GM06990 (cell line): Measurements from ENCODE around the gene SLC6A18.

Source experiments
- DNase-seq: peaks from one replicate; pipeline ENCODE4 v3.0.0-alpha.2; 2011; ENCODE audit not compliant: insufficient read length; ENCODE audit errors: extremely low read depth
- H3K27me3 ChIP-seq: replicated peaks from 2 replicates; pipeline ENCODE4 v1.6.0; 2011; ENCODE audit warnings: low read length; ENCODE audit not compliant: control insufficient read depth, insufficient read depth
- H3K36me3 ChIP-seq: 2 replicates; pipeline ENCODE4 v1.5.1; 2011; ENCODE audit warnings: low read length; ENCODE audit not compliant: control insufficient read depth, insufficient read depth
- H3K4me3 ChIP-seq: replicated peaks from 2 replicates; pipeline ENCODE4 v1.5.1; 2011; ENCODE audit warnings: low read depth, mild to moderate bottlenecking, control low read depth, low read length
- CTCF ChIP-seq: IDR thresholded peaks from 2 replicates; pipeline ENCODE4 v1.5.1; 2011; ENCODE audit warnings: low read length, control low read depth, mild to moderate bottlenecking, inconsistent platforms; ENCODE audit not compliant: insufficient read depth, poor library complexity, severe bottlenecking

Gene SLC6A18

GRCh38 chr5:1194378-1194777 lies 30.8 kb upstream of the SLC6A18 start:
- TF ChIP-seq CTCF = no peak
- no peaks in the 10 kb centered on the region for H3K36me3 ChIP-seq
- DNase-seq = no peak

GRCh38 chr5:1195439-1195838 lies 29.7 kb upstream of the SLC6A18 start:
- no peaks in the 10 kb centered on the region for H3K36me3 ChIP-seq
- H3K27me3 ChIP-seq = no peaks in the 10 kb centered on the region; the same call in none of the 2 replicates
- no peak overlapping the region for H3K4me3 ChIP-seq
- TF ChIP-seq CTCF = no peak
- no peak for DNase-seq

More at GRCh38 chr5:1194378-1194777, 30.8 kb upstream of the SLC6A18 start:
- no peak overlapping the region for H3K4me3 ChIP-seq
- no peaks in the 10 kb centered on the region; the same call in none of the 2 replicates for H3K27me3 ChIP-seq

GRCh38 chr5:1195916-1196315 lies 29.3 kb upstream of the SLC6A18 start:
- TF ChIP-seq CTCF = no peak
- no peak for DNase-seq
- no peaks in the 10 kb centered on the region; the same call in none of the 2 replicates for H3K27me3 ChIP-seq
- no peaks in the 10 kb centered on the region for H3K36me3 ChIP-seq
- no peak overlapping the region for H3K4me3 ChIP-seq

- Histone ChIP-seq H3K36me3 (no peaks in the 10 kb centered on the region), H3K4me3 (no peak overlapping the region), H3K27me3 (no peaks in the 10 kb centered on the region; the same call in none of the 2 replicates)
- TF ChIP-seq CTCF = no peak
- DNase-seq = no peak
These were observed 28.6 kb upstream of the SLC6A18 start for GRCh38 chr5:1196562-1196961.

GRCh38 chr5:1197876-1198666 lies 27.1 kb upstream of the SLC6A18 start:
- Histone ChIP-seq H3K27me3 (no peaks in the 10 kb centered on the region; the same call in 1 of the 2 replicates), H3K4me3 (no peak overlapping the region), H3K36me3 (no peaks in the 10 kb centered on the region)
- no peak for DNase-seq
- no peak for TF ChIP-seq CTCF

GRCh38 chr5:1199340-1199648 lies 25.9 kb upstream of the SLC6A18 start:
- DNase-seq = no peak
- TF ChIP-seq CTCF = no peak
- Histone ChIP-seq H3K36me3 (no peaks in the 10 kb centered on the region), H3K4me3 (no peak overlapping the region), H3K27me3 (no peaks in the 10 kb centered on the region; the same call in none of the 2 replicates)
